Ovary (tissue), 9 donors: ENCODE measurements around the gene GNPTAB. TPM values are rescaled to one million over a fixed set of nuclear protein-coding genes. Genes with fewer than 3 reads are reported as not detected.

Experiments used
- DNase-seq, 5 donors: peaks; one replicate each; pipeline ENCODE4 v3.0.0-alpha.2; 2019 to 2020
- H3K27ac ChIP-seq, 2 donors: fragments of 200-600 bp; one replicate each; pipeline versions ENCODE4 v1.5.1 to v1.8.0; 2019 to 2022
- H3K27me3 ChIP-seq: fragments of 200-600 bp; one replicate; pipeline ENCODE4 v1.8.0; 2022
- H3K36me3 ChIP-seq: fragments of 200-600 bp; sonication (generic); one replicate; pipeline ENCODE4 v1.5.1; 2019
- H3K4me1 ChIP-seq: one replicate; pipeline ENCODE4 v1.8.1; 2013; ENCODE audit warnings: mild to moderate bottlenecking, moderate library complexity; ENCODE audit not compliant: insufficient read depth
- H3K4me3 ChIP-seq: fragments of 200-600 bp; sonication (generic); one replicate; pipeline ENCODE4 v1.5.1; 2017
- H3K9me3 ChIP-seq, 2 donors: fragments of 200-600 bp in 1 of 2; sonication (generic) in 1 of 2; one replicate each; pipeline versions ENCODE4 v1.5.1 to v1.8.1; 2013 to 2019; ENCODE audit warnings: mild to moderate bottlenecking in 1 of 2, moderate library complexity in 1 of 2
- CTCF ChIP-seq, 3 donors: fragments of 450-650 bp in 2 of 3; fragments of 200-600 bp in 1 of 3; IDR thresholded peaks; one replicate each; pipeline versions ENCODE4 v1.5.1 to v1.8.0; 2016 to 2022; ENCODE audit warnings: antibody characterized with exemption in 3 of 3, mild to moderate bottlenecking in 1 of 3
- EP300 ChIP-seq: sonication (generic); formaldehyde crosslinking; IDR thresholded peaks from one replicate; pipeline ENCODE4 v1.6.1; 2017; ENCODE audit warnings: antibody characterized with exemption
- POLR2A ChIP-seq: fragments of 450-650 bp; IDR thresholded peaks from one replicate; pipeline ENCODE4 v1.6.1; 2017; ENCODE audit warnings: antibody characterized with exemption, mild to moderate bottlenecking, moderate library complexity
- WGBS, 3 donors: extraction: QIAGEN DNeasy Blood & Tissue Kit in 1 of 3; methylation state at CpG; one replicate each; pipeline versions ENCODE4 v1.1.5 to v1.1.7; 2013 to 2017; 5-methylcytosine and 5-hydroxymethylcytosine counted together
- intact Hi-C, 4 donors: fragments of 100-400 bp; cut with DNase I; formaldehyde crosslinking; loops; one replicate each; pipeline versions ENCODE4 v1.11.0 to v1.15.1; 2022 to 2023
- polyA plus RNA-seq, 2 donors: library from polyadenylated mRNA; stranded (reverse); fragments of 200-250 nt in 1 of 2; fragments of 350-450 nt in 1 of 2; fragmentation: Illumina TruSeq in 1 of 2; extraction: RNeasy Lipid Tissue Mini Kit (QIAGEN cat#74804) in 1 of 2; gene quantifications; one replicate each; pipeline ENCODE4 v1.2.3, GENCODE V29; 2013 to 2014
- total RNA-seq, 7 donors: library from RNA; depleted of rRNA in 2 of 7; stranded (reverse); fragments of >200 nt in 2 of 7; fragmentation: NEBNext Ultra II Directional in 3 of 7; extraction: Animal tissue kit (Norgen Biotek cat#: 25700) in 3 of 7; gene quantifications; one replicate each; pipeline versions ENCODE4 v1.1.0 to v1.2.4, GENCODE V29; 2016 to 2023
- donor health status: DM: no; HTN: no; CAD: no; lungs with moderate emphysema.
- donor health status: DM: no; HTN: no; CAD: no.
- donor health status: Bipolar disorder and iron deficiency.
- donor health status: DM: yes; HTN: yes; CAD: no.
- donor health status: DM: no; HTN: no; CAD: no.
- donor health status: DM: yes; HTN: yes; CAD: no.

GNPTAB gene
- total and polyA plus RNA-seq, 9 donors = 7.1 to 24.2 (median 16.6) TPM

- H3K4me3 ChIP-seq = no peak overlapping the region
- intact Hi-C loops = loop anchor here in 1 of 4 donors (5.0 kb wide), 1 partner anchor 58 kb away; no protein-coding TSS in a partner anchor
- DNase-seq = no peak
- 95 to 97% (median 96%) methylated on average over 6 of the region's 6 CpGs for WGBS, 3 donors
- no peak overlapping the region for H3K27ac ChIP-seq
- H3K36me3 ChIP-seq = no peaks in the 10 kb centered on the region
- H3K4me1 ChIP-seq = no peaks in the 10 kb centered on the region
- no peaks in the 10 kb centered on the region for H3K9me3 ChIP-seq
- no peak for TF ChIP-seq EP300
- TF ChIP-seq POLR2A = no peak
- no peak for TF ChIP-seq CTCF (IDR thresholded peaks at IDR 0.05)
- no peaks in the 10 kb centered on the region for H3K27me3 ChIP-seq
Measured at GRCh38 chr12:101779626-101780025, 51.1 kb downstream of the GNPTAB start.

GRCh38 chr12:101779200-101779599, 51.6 kb downstream of the GNPTAB start:
- intact Hi-C loops = loop anchor here in 1 of 4 donors (5.0 kb wide), 1 partner anchor 58 kb away; no protein-coding TSS in a partner anchor
- H3K9me3 ChIP-seq = no peaks in the 10 kb centered on the region
- H3K36me3 ChIP-seq = no peaks in the 10 kb centered on the region
- DNase-seq = no peak
- no peak overlapping the region for H3K27ac ChIP-seq
- 90 to 95% (median 93%) methylated on average over 3 of the region's 3 CpGs for WGBS, 3 donors
- H3K27me3 ChIP-seq = no peaks in the 10 kb centered on the region
- H3K4me3 ChIP-seq = no peak overlapping the region
- TF ChIP-seq POLR2A (no peak), EP300 (no peak), CTCF (IDR thresholded peaks at IDR 0.05) (no peak)
- H3K4me1 ChIP-seq = no peaks in the 10 kb centered on the region

GRCh38 chr12:101777978-101778377, 52.8 kb downstream of the GNPTAB start:
- intact Hi-C loops = loop anchor here in 1 of 4 donors (5.0 kb wide), 1 partner anchor 59 kb away; no protein-coding TSS in a partner anchor
- DNase-seq = no peak
- no peak overlapping the region for H3K27ac ChIP-seq

GRCh38 chr12:101777485-101777884, 53.3 kb downstream of the GNPTAB start:
- Histone ChIP-seq H3K4me3 (no peak overlapping the region), H3K4me1 (no peaks in the 10 kb centered on the region), H3K36me3 (no peaks in the 10 kb centered on the region), H3K27ac (no peak overlapping the region), H3K27me3 (no peaks in the 10 kb centered on the region), H3K9me3 (no peaks in the 10 kb centered on the region)
- intact Hi-C loops = loop anchor here in 1 of 4 donors (5.0 kb wide), 1 partner anchor 60 kb away; no protein-coding TSS in a partner anchor
- 76 to 78% (median 77%) methylated on average over 3 of the region's 3 CpGs for WGBS, 3 donors
- TF ChIP-seq EP300 (no peak), CTCF (IDR thresholded peaks at IDR 0.05) (no peak), POLR2A (no peak)
- DNase-seq = no peak

More at GRCh38 chr12:101777978-101778377, 52.8 kb downstream of the GNPTAB start:
- Histone ChIP-seq H3K4me1 (no peaks in the 10 kb centered on the region), H3K27me3 (no peaks in the 10 kb centered on the region), H3K36me3 (no peaks in the 10 kb centered on the region), H3K4me3 (no peak overlapping the region), H3K9me3 (no peaks in the 10 kb centered on the region)
- WGBS, 3 donors = 77 to 89% (median 89%) methylated on average over 4 of the region's 4 CpGs
- TF ChIP-seq POLR2A = no peak
- TF ChIP-seq CTCF (IDR thresholded peaks at IDR 0.05) = no peak
- TF ChIP-seq EP300 = no peak
